Keratinocyte (primary cell): Measurements from ENCODE around the gene RNF207. TPM values are rescaled to one million over a fixed set of nuclear protein-coding genes. Genes with fewer than 3 reads are reported as not detected.

Experiments used
- DNase-seq: peaks from one replicate; pipeline ENCODE4 v3.0.0-alpha.2; 2011; ENCODE audit warnings: low read depth, missing footprints, low spot score
- FAIRE-seq: peaks from 2 replicates; lab custom pipeline; 2011; peaks lifted over from hg19 to GRCh38; lab: Jason Lieb, UNC
- H2AFZ ChIP-seq: 2 replicates; pipeline ENCODE4 v1.6.0; 2012; ENCODE audit warnings: low read length, control low read depth, inconsistent platforms; ENCODE audit not compliant: control insufficient read depth
- H3K27ac ChIP-seq: 2 replicates; pipeline ENCODE4 v1.5.1; 2011; ENCODE audit warnings: low read length; ENCODE audit not compliant: control insufficient read depth, insufficient read depth
- H3K27me3 ChIP-seq: 3 replicates; pipeline ENCODE4 v1.6.0; 2011; ENCODE audit warnings: low read length; ENCODE audit not compliant: control insufficient read depth, insufficient read depth; ENCODE audit errors: extremely low read depth
- H3K36me3 ChIP-seq, 2 experiments: 2 replicates in 1 of 2; 3 replicates in 1 of 2; pipeline ENCODE4 v1.5.1; 2011; ENCODE audit warnings: low read length in 2 of 2, mild to moderate bottlenecking in 1 of 2; ENCODE audit not compliant: control insufficient read depth in 2 of 2, insufficient read depth in 2 of 2; ENCODE audit errors: extremely low read depth in 1 of 2
- H3K4me1 ChIP-seq: 3 replicates; pipeline ENCODE4 v1.5.1; 2011; ENCODE audit warnings: low read length; ENCODE audit not compliant: control insufficient read depth, insufficient read depth; ENCODE audit errors: extremely low read depth
- H3K4me2 ChIP-seq: 3 replicates; pipeline ENCODE4 v1.6.0; 2011; ENCODE audit warnings: low read depth, low read length; ENCODE audit not compliant: control insufficient read depth, insufficient read depth; ENCODE audit errors: extremely low read depth
- H3K4me3 ChIP-seq, 3 experiments: fragments of 200-600 bp in 1 of 3; sonication (generic) in 1 of 3; 2 replicates in 2 of 3; 3 replicates in 1 of 3; pipeline ENCODE4 v1.5.1; 2011 to 2016; ENCODE audit warnings: low read length in 3 of 3, mild to moderate bottlenecking in 3 of 3, control low read depth in 2 of 3, inconsistent platforms in 1 of 3, low read depth in 1 of 3, mixed read lengths in 1 of 3, mixed run types in 1 of 3, moderate library complexity in 1 of 3; ENCODE audit not compliant: control insufficient read depth in 2 of 3, insufficient read depth in 2 of 3; ENCODE audit errors: extremely low read depth in 1 of 3
- H3K79me2 ChIP-seq: 2 replicates; pipeline ENCODE4 v1.6.0; 2012; ENCODE audit warnings: low read length; ENCODE audit not compliant: control insufficient read depth, insufficient read depth
- H3K9ac ChIP-seq: 3 replicates; pipeline ENCODE4 v1.6.0; 2011; ENCODE audit warnings: low read length; ENCODE audit not compliant: control insufficient read depth, insufficient read depth; ENCODE audit errors: extremely low read depth
- H3K9me1 ChIP-seq: 3 replicates; pipeline ENCODE4 v1.6.0; 2011; ENCODE audit warnings: low read length; ENCODE audit not compliant: control insufficient read depth, insufficient read depth; ENCODE audit errors: extremely low read depth
- H3K9me3 ChIP-seq: 2 replicates; pipeline ENCODE4 v1.5.1; 2012; ENCODE audit warnings: low read depth, low read length; ENCODE audit not compliant: control insufficient read depth
- H4K20me1 ChIP-seq: 3 replicates; pipeline ENCODE4 v1.6.0; 2011; ENCODE audit warnings: low read length; ENCODE audit not compliant: control insufficient read depth, insufficient read depth; ENCODE audit errors: extremely low read depth
- EZH2 ChIP-seq: IDR thresholded peaks from one replicate; pipeline ENCODE4 v1.6.1; 2012; ENCODE audit warnings: inconsistent platforms, mild to moderate bottlenecking, low read length, moderate library complexity
- dilution Hi-C: fragments of 300-500 bp; cut with MboI; formaldehyde crosslinking; loops from one replicate; pipeline ENCODE4 v1.7.0; 2020; ENCODE audit warnings: low sequenced_read_pairs; ENCODE audit not compliant: extremely low pct_ligation_motif_present
- polyA minus RNA-seq, 3 experiments: library from RNA; depleted of rRNA, polyadenylated mRNA; stranded (reverse); fragments of >200 nt; gene quantifications; 1 replicate in 1 of 3; 2 replicates in 1 of 3; 3 replicates in 1 of 3; pipeline ENCODE4 v1.2.3, GENCODE V29; 2011
- polyA plus RNA-seq, 5 experiments: library from polyadenylated mRNA; depleted of rRNA in 3 of 5; stranded (reverse) in 3 of 5; stranded (forward) in 1 of 5; unstranded in 1 of 5; fragments of >200 nt; gene quantifications; 1 replicate in 1 of 5; 2 replicates in 3 of 5; 3 replicates in 1 of 5; pipeline versions ENCODE4 v1.2.1 to v1.2.3, GENCODE V29; 2011 to 2012; ENCODE audit warnings: missing spikeins in 2 of 5, low read depth in 1 of 5, low replicate concordance in 1 of 5
- TF ChIP-seq, protein P1 (sequence below), 3 experiments: IDR thresholded peaks in 1 of 3; conservative IDR thresholded peaks in 1 of 3; optimal IDR thresholded peaks in 1 of 3; 2 replicates in 2 of 3; 3 replicates in 1 of 3; pipeline versions ENCODE3 to v1.5.1; 2011; ENCODE audit warnings: low read length in 3 of 3, mild to moderate bottlenecking in 3 of 3, moderate library complexity in 2 of 3, control low read depth in 1 of 3, inconsistent platforms in 1 of 3; ENCODE audit not compliant: insufficient read depth in 2 of 3; ENCODE audit errors: extremely low read depth in 1 of 3

RNF207 gene, protein sequence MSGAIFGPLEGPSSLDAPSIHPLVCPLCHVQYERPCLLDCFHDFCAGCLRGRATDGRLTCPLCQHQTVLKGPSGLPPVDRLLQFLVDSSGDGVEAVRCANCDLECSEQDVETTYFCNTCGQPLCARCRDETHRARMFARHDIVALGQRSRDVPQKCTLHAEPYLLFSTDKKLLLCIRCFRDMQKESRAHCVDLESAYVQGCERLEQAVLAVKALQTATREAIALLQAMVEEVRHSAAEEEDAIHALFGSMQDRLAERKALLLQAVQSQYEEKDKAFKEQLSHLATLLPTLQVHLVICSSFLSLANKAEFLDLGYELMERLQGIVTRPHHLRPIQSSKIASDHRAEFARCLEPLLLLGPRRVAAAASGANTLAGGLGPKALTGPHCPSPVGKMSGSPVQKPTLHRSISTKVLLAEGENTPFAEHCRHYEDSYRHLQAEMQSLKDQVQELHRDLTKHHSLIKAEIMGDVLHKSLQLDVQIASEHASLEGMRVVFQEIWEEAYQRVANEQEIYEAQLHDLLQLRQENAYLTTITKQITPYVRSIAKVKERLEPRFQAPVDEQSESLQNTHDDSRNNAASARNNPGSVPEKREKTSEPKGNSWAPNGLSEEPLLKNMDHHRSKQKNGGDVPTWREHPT
- polyA plus RNA-seq = 6.1 to 11.0 TPM (median 8.5 TPM) in 3 replicates
- polyA plus RNA-seq (2011; ENCODE audit: low read depth) = 2.1 TPM
- polyA plus RNA-seq (2011; cell fraction: cytosol; rRNA removed) = 1.8 and 2.8 TPM in 2 replicates
- polyA plus RNA-seq (2011; cell fraction: nucleus; rRNA removed) = 68.3 and 74.8 TPM in 2 replicates
- polyA plus RNA-seq (2012; ENCODE audit: low replicate concordance) = 1.1 and 4.5 TPM in 2 replicates
- polyA minus RNA-seq = 5.5 to 9.6 TPM (median 6.7 TPM) in 3 replicates
- 5.4 TPM for polyA minus RNA-seq (2011; cell fraction: cytosol; rRNA and poly(A)+ RNA removed)
- 12.5 and 14.0 TPM in 2 replicates for polyA minus RNA-seq (2011; cell fraction: nucleus; rRNA and poly(A)+ RNA removed)

DNA sequence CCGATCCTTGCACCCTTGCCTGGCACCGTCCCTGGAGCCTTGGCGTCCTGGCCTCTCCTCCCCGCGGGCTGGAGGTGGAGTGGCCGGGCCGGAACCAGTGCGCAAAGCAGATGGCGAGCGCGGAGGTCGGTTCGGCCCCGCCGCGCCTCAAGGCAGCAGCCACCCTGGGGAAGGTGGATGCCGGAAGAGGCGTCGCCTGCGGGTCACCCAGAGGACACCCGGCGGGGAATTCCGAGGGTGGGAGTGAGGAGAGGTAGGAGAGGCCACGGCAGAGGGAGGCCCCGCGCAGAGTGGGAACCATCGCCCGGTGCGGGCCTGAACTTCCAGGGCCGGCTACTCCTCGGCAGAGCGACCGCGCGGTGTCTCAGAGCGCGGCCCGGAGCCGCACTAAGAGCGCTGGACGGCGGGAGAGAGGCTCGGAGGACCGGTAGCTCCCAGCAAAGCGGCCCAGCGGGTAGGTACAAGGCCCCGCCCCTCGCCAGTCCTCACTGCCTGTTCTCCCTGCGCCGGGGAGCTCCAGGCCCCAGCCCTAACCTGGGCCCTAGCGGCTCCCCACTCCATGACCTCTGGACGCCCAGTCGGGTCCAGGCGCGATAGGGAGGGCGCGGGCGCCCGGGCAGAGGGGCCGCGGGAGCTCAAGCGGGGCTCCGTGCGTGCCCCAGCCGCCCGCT, at the start of gene RNF207:
TSS of gene RNF207 (plus strand) at position 271 of the 671 bp plus-strand sequence. CDS start 417 bp downstream, outside the sequence.
- H4K20me1 ChIP-seq = no peaks in the 10 kb centered on the region
- peak within 1 kb of the TSS; percentile 49 to 73 (median 69) for H3K4me3 ChIP-seq
- no peaks in the 10 kb centered on the region for H3K79me2 ChIP-seq
- H2AFZ ChIP-seq = peak within 1 kb of the TSS; percentile 84
- dilution Hi-C loops = no loop called here
- H3K9me1 ChIP-seq = no peaks in the 10 kb centered on the region
- no peak for DNase-seq
- peaks cover 9% of the 10 kb centered on the region for H3K4me1 ChIP-seq
- TF ChIP-seq, protein P1, sequence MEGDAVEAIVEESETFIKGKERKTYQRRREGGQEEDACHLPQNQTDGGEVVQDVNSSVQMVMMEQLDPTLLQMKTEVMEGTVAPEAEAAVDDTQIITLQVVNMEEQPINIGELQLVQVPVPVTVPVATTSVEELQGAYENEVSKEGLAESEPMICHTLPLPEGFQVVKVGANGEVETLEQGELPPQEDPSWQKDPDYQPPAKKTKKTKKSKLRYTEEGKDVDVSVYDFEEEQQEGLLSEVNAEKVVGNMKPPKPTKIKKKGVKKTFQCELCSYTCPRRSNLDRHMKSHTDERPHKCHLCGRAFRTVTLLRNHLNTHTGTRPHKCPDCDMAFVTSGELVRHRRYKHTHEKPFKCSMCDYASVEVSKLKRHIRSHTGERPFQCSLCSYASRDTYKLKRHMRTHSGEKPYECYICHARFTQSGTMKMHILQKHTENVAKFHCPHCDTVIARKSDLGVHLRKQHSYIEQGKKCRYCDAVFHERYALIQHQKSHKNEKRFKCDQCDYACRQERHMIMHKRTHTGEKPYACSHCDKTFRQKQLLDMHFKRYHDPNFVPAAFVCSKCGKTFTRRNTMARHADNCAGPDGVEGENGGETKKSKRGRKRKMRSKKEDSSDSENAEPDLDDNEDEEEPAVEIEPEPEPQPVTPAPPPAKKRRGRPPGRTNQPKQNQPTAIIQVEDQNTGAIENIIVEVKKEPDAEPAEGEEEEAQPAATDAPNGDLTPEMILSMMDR (optimal IDR thresholded peaks at IDR 0.05 in 1 of 3, IDR thresholded peaks at IDR 0.05 in 1 of 3, conservative IDR thresholded peaks at IDR 0.05 in 1 of 3; ENCODE audit: extremely low read depth in 1 of 3, insufficient read depth in 2 of 3, low read length in 3 of 3) = no peak
- no peak for TF ChIP-seq EZH2
- FAIRE-seq = no peak
- H3K9ac ChIP-seq = peak within 1 kb of the TSS; percentile 73
- peak within 1 kb of the TSS; percentile 52 for H3K27ac ChIP-seq
- H3K36me3 ChIP-seq = no peaks in the 10 kb centered on the region
- peak within 1 kb of the TSS; percentile 71 for H3K4me2 ChIP-seq
- H3K27me3 ChIP-seq = no peaks in the 10 kb centered on the region
- H3K9me3 ChIP-seq = no peaks in the 10 kb centered on the region

DNA sequence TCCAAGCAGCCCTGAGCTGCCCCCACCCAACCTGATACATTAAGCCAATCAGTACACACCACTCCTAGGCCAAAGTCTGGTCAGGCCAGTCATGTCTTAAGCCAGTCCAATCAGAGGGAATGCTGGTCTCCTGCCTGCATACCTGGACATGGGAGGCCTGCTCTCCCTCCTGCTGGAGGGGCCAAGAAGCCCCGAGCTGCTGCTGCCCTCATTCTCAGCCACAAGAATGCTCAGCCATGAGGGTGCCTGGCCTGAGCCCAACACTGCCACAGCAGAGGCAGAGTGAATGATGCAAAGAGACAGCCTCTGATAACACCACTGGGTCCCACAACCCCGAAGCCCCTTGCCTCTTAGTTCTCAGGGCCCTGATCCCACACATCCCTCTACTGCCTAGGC, 48.8 kb upstream of the RNF207 start:
- Histone ChIP-seq H3K27ac (peak overlapping the region; percentile 70), H3K4me1 (peaks cover 26% of the 10 kb centered on the region), H3K4me2 (peak overlapping the region; percentile 71), H3K9ac (peak overlapping the region; percentile 11), H3K36me3 (no peaks in the 10 kb centered on the region), H4K20me1 (no peaks in the 10 kb centered on the region), H3K9me3 (no peaks in the 10 kb centered on the region), H3K9me1 (no peaks in the 10 kb centered on the region), H2AFZ (no peak overlapping the region), H3K27me3 (peaks cover 9% of the 10 kb centered on the region), H3K79me2 (no peaks in the 10 kb centered on the region), H3K4me3 (no peak overlapping the region)
- FAIRE-seq (peak; percentile 32), DNase-seq (peak; percentile 26)
- TF ChIP-seq, protein P1 (optimal IDR thresholded peaks at IDR 0.05 in 1 of 3, IDR thresholded peaks at IDR 0.05 in 1 of 3, conservative IDR thresholded peaks at IDR 0.05 in 1 of 3; ENCODE audit: extremely low read depth in 1 of 3, insufficient read depth in 2 of 3, low read length in 3 of 3) = no peak
- no peak for TF ChIP-seq EZH2
- dilution Hi-C loops = no loop called here
